Mesendoderm (in vitro differentiated cells): ENCODE results near the gene IGFBP1.
"Not testable (repeated sequence)": the region's sequence is repeated elsewhere in the genome, so short reads cannot be mapped to it uniquely, and the experiment has no call there.

Source experiments
- DNase-seq: peaks from one replicate; pipeline ENCODE4 v3.0.0; 2013
- H2AK5ac ChIP-seq: 2 replicates; pipeline ENCODE4 v1.6.1; 2013; ENCODE audit warnings: low read length, inconsistent platforms
- H2BK120ac ChIP-seq: 2 replicates; pipeline ENCODE4 v1.6.1; 2013; ENCODE audit warnings: low read depth, mild to moderate bottlenecking, low read length, moderate library complexity, mixed read lengths
- H2BK15ac ChIP-seq: replicated peaks from 2 replicates; pipeline ENCODE4 v1.6.1; 2013; ENCODE audit warnings: low read depth, mild to moderate bottlenecking, moderate library complexity
- H2BK5ac ChIP-seq: 2 replicates; pipeline ENCODE4 v1.6.1; 2013; ENCODE audit warnings: low read length, inconsistent platforms
- H3K18ac ChIP-seq: 2 replicates; pipeline ENCODE4 v1.6.1; 2013; ENCODE audit warnings: mild to moderate bottlenecking, low read length, mixed read lengths
- H3K23ac ChIP-seq: one replicate; pipeline ENCODE4 v1.6.1; 2013; ENCODE audit warnings: low read length
- H3K27ac ChIP-seq: 2 replicates; pipeline ENCODE4 v1.5.1; 2013; ENCODE audit warnings: low read depth, mild to moderate bottlenecking, inconsistent platforms, low read length, moderate library complexity
- H3K27me3 ChIP-seq: 2 replicates; pipeline ENCODE4 v1.6.1; 2013; ENCODE audit warnings: low read length, control low read depth, mild to moderate bottlenecking, inconsistent platforms; ENCODE audit not compliant: insufficient read depth, poor library complexity
- H3K36me3 ChIP-seq: 2 replicates; pipeline ENCODE4 v1.6.1; 2013; ENCODE audit warnings: low read length, inconsistent platforms; ENCODE audit not compliant: control insufficient read depth, insufficient read depth
- H3K4ac ChIP-seq: one replicate; pipeline ENCODE4 v1.6.1; 2013; ENCODE audit warnings: low read depth, mild to moderate bottlenecking, low read length, moderate library complexity
- H3K4me1 ChIP-seq: 2 replicates; pipeline ENCODE4 v1.6.1; 2013; ENCODE audit warnings: low read depth, low read length, inconsistent platforms; ENCODE audit not compliant: control insufficient read depth
- H3K4me2 ChIP-seq: 2 replicates; pipeline ENCODE4 v1.6.1; 2013; ENCODE audit warnings: low read length
- H3K4me3 ChIP-seq: 2 replicates; pipeline ENCODE4 v1.5.1; 2013; ENCODE audit warnings: mild to moderate bottlenecking, low read length
- H3K56ac ChIP-seq: one replicate; pipeline ENCODE4 v1.6.1; 2013; ENCODE audit warnings: low read length
- H3K79me1 ChIP-seq: 2 replicates; pipeline ENCODE4 v1.6.1; 2013; ENCODE audit warnings: low read length, inconsistent platforms
- H3K79me2 ChIP-seq: 2 replicates; pipeline ENCODE4 v1.6.1; 2013; ENCODE audit warnings: mild to moderate bottlenecking, low read length; ENCODE audit not compliant: control insufficient read depth, insufficient read depth
- H3K9ac ChIP-seq: 2 replicates; pipeline ENCODE4 v1.6.1; 2013; ENCODE audit warnings: low read length, inconsistent platforms
- H4K5ac ChIP-seq: one replicate; pipeline ENCODE4 v1.6.1; 2013; ENCODE audit warnings: low read length
- H4K8ac ChIP-seq: one replicate; pipeline ENCODE4 v1.6.1; 2013; ENCODE audit warnings: low read depth, mild to moderate bottlenecking, control low read depth, low read length, moderate library complexity
- WGBS: extraction: QIAGEN DNeasy Blood & Tissue Kit; methylation state at CpG from one replicate; pipeline ENCODE4 v1.1.7; 2013; ENCODE audit warnings: low lambda C conversion rate, missing lambda C conversion rate; ENCODE audit not compliant: insufficient coverage; ENCODE audit errors: extremely low coverage; 5-methylcytosine and 5-hydroxymethylcytosine counted together

Gene IGFBP1

DNA sequence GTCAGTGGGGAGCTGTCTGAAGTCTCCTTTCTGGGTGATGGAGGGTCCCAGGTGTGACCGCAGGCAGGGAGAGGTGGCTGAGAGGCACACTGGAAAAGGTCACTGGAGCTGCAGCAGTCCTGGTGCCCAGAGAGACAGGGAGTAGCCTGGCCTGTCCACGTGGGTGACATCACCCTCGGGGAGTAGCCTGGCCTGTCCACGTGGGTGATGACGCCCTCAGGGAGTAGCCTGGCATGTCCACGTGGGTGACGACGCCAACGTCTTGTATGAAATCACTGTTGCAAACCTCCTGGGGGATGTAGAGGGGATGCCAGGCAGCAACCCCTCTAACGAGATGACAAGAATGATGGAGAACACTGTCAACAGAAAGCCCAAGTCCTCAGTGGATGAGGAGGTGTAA, 35.3 kb upstream of the IGFBP1 start:
- not testable (repeated sequence) for H3K79me2 ChIP-seq, H2BK120ac ChIP-seq, DNase-seq, H3K27me3 ChIP-seq, H2BK5ac ChIP-seq, H3K4ac ChIP-seq, H3K23ac ChIP-seq, H3K18ac ChIP-seq, H3K36me3 ChIP-seq, H4K8ac ChIP-seq, H2AK5ac ChIP-seq, H4K5ac ChIP-seq, H3K27ac ChIP-seq, H3K79me1 ChIP-seq, H3K4me2 ChIP-seq, H3K4me1 ChIP-seq, H2BK15ac ChIP-seq, H3K56ac ChIP-seq, H3K4me3 ChIP-seq, H3K9ac ChIP-seq
- no CpG with 5 or more reads among the region's 10 CpGs for WGBS

DNA sequence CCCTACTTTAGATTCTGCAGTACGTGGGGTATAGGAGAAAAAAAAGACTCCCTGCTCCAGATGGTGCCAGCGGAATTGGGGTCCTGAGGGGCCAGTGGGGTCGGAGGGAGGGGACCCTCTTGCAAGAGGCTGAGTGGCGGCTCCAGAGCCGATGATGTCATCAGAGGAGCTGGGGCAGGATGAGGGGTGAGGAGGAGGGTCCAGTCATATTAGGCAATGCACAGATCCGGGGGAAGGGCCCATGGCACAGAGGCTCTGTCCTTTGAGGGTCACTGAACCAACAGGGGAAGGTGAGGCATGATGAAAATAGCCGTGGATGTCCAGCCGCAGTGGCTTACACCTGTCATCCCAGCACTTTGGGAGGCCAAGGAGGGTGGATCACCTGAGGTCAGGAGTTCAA, 34.8 kb upstream of the IGFBP1 start:
- not testable (repeated sequence) for H4K5ac ChIP-seq, H3K9ac ChIP-seq, H3K79me2 ChIP-seq, H3K79me1 ChIP-seq, H3K56ac ChIP-seq, H2BK120ac ChIP-seq, H4K8ac ChIP-seq, DNase-seq, H3K18ac ChIP-seq, H2BK15ac ChIP-seq, H3K4me3 ChIP-seq, H3K4ac ChIP-seq, H3K36me3 ChIP-seq, H3K4me2 ChIP-seq, H2BK5ac ChIP-seq, H2AK5ac ChIP-seq, H3K27me3 ChIP-seq, H3K27ac ChIP-seq, H3K23ac ChIP-seq, H3K4me1 ChIP-seq
- WGBS: no CpG with 5 or more reads among the region's 8 CpGs

DNA sequence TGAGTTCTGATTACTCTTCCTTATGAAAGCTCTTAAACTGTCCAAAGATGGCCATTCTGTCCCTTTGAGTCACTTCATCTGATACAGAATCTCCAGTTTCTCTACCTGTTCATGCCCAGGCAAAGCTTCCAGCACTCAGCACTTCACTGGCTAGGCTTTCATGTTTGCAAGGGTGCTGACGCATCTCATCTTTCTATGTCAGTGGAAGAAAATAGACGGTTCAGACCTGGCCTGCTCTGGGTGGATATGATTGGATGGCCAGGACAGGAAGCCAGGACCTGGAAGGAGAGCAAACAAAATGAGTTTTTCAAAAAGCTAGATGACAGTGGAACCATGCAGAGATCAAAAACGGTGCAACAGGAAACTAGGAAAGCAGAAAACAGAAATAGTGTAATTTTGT, 32.6 kb upstream of the IGFBP1 start:
- H2BK120ac ChIP-seq, H2BK5ac ChIP-seq, H3K27ac ChIP-seq, H2AK5ac ChIP-seq, H3K4ac ChIP-seq, H3K4me2 ChIP-seq, H2BK15ac ChIP-seq, H3K4me3 ChIP-seq, DNase-seq, H3K56ac ChIP-seq, H3K23ac ChIP-seq, H3K27me3 ChIP-seq, H3K79me2 ChIP-seq, H3K79me1 ChIP-seq, H4K8ac ChIP-seq, H3K18ac ChIP-seq, H3K36me3 ChIP-seq, H3K9ac ChIP-seq, H3K4me1 ChIP-seq, H4K5ac ChIP-seq: not testable (repeated sequence)
- WGBS: no CpG with 5 or more reads among the region's 3 CpGs

DNA sequence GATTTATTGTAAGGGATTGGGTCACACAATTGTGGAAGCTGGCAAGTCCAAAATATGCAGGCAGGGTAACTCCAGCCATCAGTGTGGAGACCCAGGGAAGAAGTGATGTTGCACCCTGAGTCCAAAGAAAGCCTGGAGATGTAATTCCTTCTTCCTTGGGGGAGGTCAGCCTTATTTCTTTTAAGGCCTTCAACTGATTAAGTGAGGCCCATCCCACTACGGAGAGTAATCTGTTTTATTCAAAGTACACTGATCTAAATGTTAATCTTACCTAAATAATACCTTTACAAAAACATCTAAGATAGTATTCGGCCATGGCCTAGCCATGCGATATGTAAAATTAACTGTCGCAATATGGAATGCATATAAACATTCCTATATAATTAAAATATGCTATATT, 31.4 kb upstream of the IGFBP1 start:
- H3K4ac ChIP-seq: not testable (repeated sequence)

DNA sequence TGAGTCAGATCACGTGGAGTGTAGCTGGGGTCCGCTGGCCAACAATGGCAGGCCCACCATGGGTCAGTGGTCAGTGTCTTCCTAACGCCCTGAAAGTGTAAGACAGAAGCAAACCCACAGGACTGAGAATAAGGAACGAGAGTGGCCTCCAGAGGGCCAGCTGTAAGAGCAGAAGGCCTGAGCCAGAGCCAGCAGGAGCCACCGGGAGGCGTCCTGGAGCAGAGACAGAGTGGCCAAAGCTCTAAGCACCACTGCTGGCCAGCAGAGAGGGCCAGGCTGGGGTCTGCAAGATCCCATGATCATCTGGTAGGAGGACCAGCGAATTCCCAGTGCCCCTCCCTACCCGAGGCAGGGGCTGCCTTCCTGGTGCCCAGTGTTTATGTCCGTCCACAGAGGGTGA, 24.6 kb upstream of the IGFBP1 start:
- H3K4ac ChIP-seq: no peak overlapping the region
- no peak overlapping the region for H2BK15ac ChIP-seq
- H2AK5ac ChIP-seq: no peak overlapping the region
- no peak overlapping the region for H3K56ac ChIP-seq
- H3K23ac ChIP-seq: no peak overlapping the region
- WGBS: no CpG with 5 or more reads among the region's 9 CpGs
- H2BK5ac ChIP-seq: no peak overlapping the region
- H2BK120ac ChIP-seq: no peak overlapping the region
- no peak overlapping the region for H3K4me2 ChIP-seq
- H4K8ac ChIP-seq: no peak overlapping the region
- no peaks in the 10 kb centered on the region for H3K27me3 ChIP-seq
- no peaks in the 10 kb centered on the region for H3K79me1 ChIP-seq
- H4K5ac ChIP-seq: no peak overlapping the region
- H3K18ac ChIP-seq: no peak overlapping the region
- H3K4me1 ChIP-seq: no peaks in the 10 kb centered on the region
- H3K79me2 ChIP-seq: no peaks in the 10 kb centered on the region
- H3K9ac ChIP-seq: no peak overlapping the region
- DNase-seq: peak; percentile 58
- no peak overlapping the region for H3K27ac ChIP-seq
- no peak overlapping the region for H3K4me3 ChIP-seq
- no peaks in the 10 kb centered on the region for H3K36me3 ChIP-seq

More for the DNA sequence above, 31.4 kb upstream of the IGFBP1 start:
- not testable (repeated sequence) for H3K4me1 ChIP-seq, H3K79me1 ChIP-seq, H3K79me2 ChIP-seq, H2AK5ac ChIP-seq, H3K18ac ChIP-seq, H3K56ac ChIP-seq, DNase-seq, H4K5ac ChIP-seq, H2BK120ac ChIP-seq, H3K23ac ChIP-seq, H3K27me3 ChIP-seq, H3K4me2 ChIP-seq, H4K8ac ChIP-seq, H2BK15ac ChIP-seq, H3K27ac ChIP-seq, H2BK5ac ChIP-seq, H3K4me3 ChIP-seq, H3K9ac ChIP-seq, H3K36me3 ChIP-seq
- no CpG with 5 or more reads among the region's 4 CpGs for WGBS

DNA sequence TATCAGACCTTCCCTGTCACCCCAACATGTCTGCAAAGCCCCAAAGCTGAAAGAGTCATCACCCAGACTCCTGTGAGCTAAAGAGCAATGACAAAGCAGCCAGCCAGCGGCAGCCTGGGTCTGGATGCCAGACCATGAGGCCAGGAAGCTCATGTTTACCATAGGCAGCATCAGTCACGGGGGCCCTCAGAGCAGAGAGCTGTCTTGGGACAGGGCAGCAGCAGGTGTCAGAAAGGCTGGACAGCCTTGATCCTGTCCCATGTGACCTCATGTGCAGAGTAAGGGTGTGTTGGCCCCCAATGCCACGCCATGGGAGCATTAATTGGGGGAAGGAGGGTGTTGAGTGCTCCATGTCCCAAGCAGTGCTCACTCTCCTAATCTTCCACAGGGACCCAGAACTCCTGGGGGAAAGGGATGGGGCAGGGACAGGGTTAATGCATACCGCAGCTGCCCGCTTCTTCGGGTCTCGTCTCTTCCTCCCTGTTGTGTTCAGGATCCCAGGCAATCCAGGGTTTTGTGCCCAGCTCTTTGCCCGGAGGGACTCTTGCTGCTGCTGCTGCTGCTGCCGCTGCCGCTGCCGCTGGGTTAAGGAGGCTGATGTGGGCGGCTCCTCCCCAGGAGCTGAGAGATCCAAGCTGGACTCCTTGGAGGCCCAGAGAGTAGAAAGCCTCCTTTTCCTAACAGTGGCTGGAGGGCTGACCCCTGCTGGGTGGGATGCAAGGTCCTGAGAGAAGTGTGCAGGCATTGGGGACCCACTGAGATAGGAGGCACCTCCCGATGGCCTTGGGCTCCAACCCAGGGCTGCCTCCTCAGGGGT, 22.5 kb upstream of the IGFBP1 start:
- Histone ChIP-seq H3K36me3 (no peaks in the 10 kb centered on the region), H3K4ac (no peak overlapping the region), H3K56ac (no peak overlapping the region), H3K18ac (no peak overlapping the region), H4K8ac (no peak overlapping the region), H3K4me1 (no peaks in the 10 kb centered on the region), H4K5ac (no peak overlapping the region), H2BK5ac (no peak overlapping the region), H2AK5ac (no peak overlapping the region), H2BK15ac (no peak overlapping the region), H3K4me3 (no peak overlapping the region), H3K27me3 (no peaks in the 10 kb centered on the region), H3K79me1 (no peaks in the 10 kb centered on the region), H3K9ac (no peak overlapping the region), H3K4me2 (no peak overlapping the region), H3K23ac (no peak overlapping the region), H3K27ac (no peak overlapping the region), H2BK120ac (no peak overlapping the region), H3K79me2 (no peaks in the 10 kb centered on the region)
- DNase-seq: no peak
- no CpG with 5 or more reads among the region's 13 CpGs for WGBS
